G401 (cell line): ENCODE data around the gene OR10A4. TPM values are rescaled to one million over a fixed set of nuclear protein-coding genes. Genes with fewer than 3 reads are reported as not detected.
A peak's percentile ranks its signal among the peaks of the same experiment; 100 is the strongest.
"Not testable (repeated sequence)": the region's sequence is repeated elsewhere in the genome, so short reads cannot be mapped to it uniquely, and the experiment has no call there.

Experiments used
- DNase-seq: peaks from one replicate; pipeline ENCODE4 v3.0.0-alpha.2; 2015; ENCODE audit warnings: low spot score
- in situ Hi-C: cut with HindIII; loops from 2 replicates; pipeline ENCODE4 v1.10.0; 2016; ENCODE audit warnings: low sequenced_read_pairs, mixed read lengths
- total RNA-seq: library from RNA; depleted of rRNA; stranded (reverse); fragments of >200 nt; shearing (Covaris generic); gene quantifications from 2 replicates; pipeline ENCODE4 v1.2.3, GENCODE V29; 2014; rRNA removed

OR10A4 gene
- total RNA-seq, 1 experiment from 2014 or later = not detected

GRCh38 chr11:6892400-6892799, 16.0 kb downstream of the OR10A4 start, which contains the start of gene OR2D2:
OR2D2 (minus strand) TSS chr11:6892500; CDS start chr11:6892500, 0 bp downstream.
- in situ Hi-C loops = no loop called here
- DNase-seq = no peak

- DNase-seq = no peak
- in situ Hi-C loops = no loop called here
These were observed 17.7 kb downstream of the OR10A4 start for GRCh38 chr11:6894097-6894496.

- in situ Hi-C loops = no loop called here
These were observed 18.6 kb downstream of the OR10A4 start for GRCh38 chr11:6895010-6895409.

GRCh38 chr11:6898911-6899310, 22.5 kb downstream of the OR10A4 start:
- DNase-seq = no peak
- in situ Hi-C loops = no loop called here

More at GRCh38 chr11:6895010-6895409, 18.6 kb downstream of the OR10A4 start:
- no peak for DNase-seq

GRCh38 chr11:6900327-6900999, 24.0 kb downstream of the OR10A4 start:
- in situ Hi-C loops = no loop called here
- no peak for DNase-seq

- in situ Hi-C loops, DNase-seq: not testable (repeated sequence)
These were observed 28.4 kb downstream of the OR10A4 start for GRCh38 chr11:6904804-6905203.

GRCh38 chr11:6911378-6911777, 35.0 kb downstream of the OR10A4 start:
- in situ Hi-C loops = no loop called here
- DNase-seq = no peak

GRCh38 chr11:6911948-6912347, 35.5 kb downstream of the OR10A4 start:
- in situ Hi-C loops = no loop called here
- no peak for DNase-seq

GRCh38 chr11:6919698-6920097, 43.3 kb downstream of the OR10A4 start:
- in situ Hi-C loops = no loop called here
- DNase-seq = no peak

- in situ Hi-C loops = no loop called here
- no peak for DNase-seq
These were observed 44.3 kb downstream of the OR10A4 start, which contains the start of gene OR2D3 for GRCh38 chr11:6920702-6921101. OR2D3 (plus strand) TSS chr11:6921002; CDS start chr11:6921002, 0 bp downstream.

GRCh38 chr11:6925007-6925577, 48.7 kb downstream of the OR10A4 start:
- in situ Hi-C loops = no loop called here
- DNase-seq = no peak

- peak; percentile 19 for DNase-seq
- in situ Hi-C loops = no loop called here
These were observed 49.3 kb downstream of the OR10A4 start for GRCh38 chr11:6925636-6926207.

- peak; percentile 58 for DNase-seq
- in situ Hi-C loops = no loop called here
These were observed 50.0 kb downstream of the OR10A4 start, which contains the start of gene ZNF215 for GRCh38 chr11:6926208-6927029. ZNF215 (plus strand) TSS chr11:6926426; CDS start chr11:6932273, 5,847 bp downstream.

- no peak for DNase-seq
- in situ Hi-C loops = no loop called here
These were observed 50.7 kb downstream of the OR10A4 start for GRCh38 chr11:6927030-6927617.

Other genes with a start within 250 kb of the OR10A4 start
- gene DCHS1, start 220.8 kb upstream of the OR10A4 start, total RNA-seq = 0.17 and 0.25 TPM in 2 replicates
- 35.2 and 49.7 TPM in 2 replicates for gene MRPL17, start 193.3 kb upstream of the OR10A4 start, total RNA-seq
- not detected in 2 replicates for gene OR2AG2, start 104.6 kb upstream of the OR10A4 start, total RNA-seq
- not detected in 2 replicates for gene OR2AG1, start 93.6 kb upstream of the OR10A4 start, total RNA-seq
- gene OR6A2, start 76.9 kb upstream of the OR10A4 start, total RNA-seq = 0.24 TPM in 1 of 2 replicates, not detected in the other
- not detected in 2 replicates for gene OR10A5, start 30.9 kb upstream of the OR10A4 start, total RNA-seq
- gene OR10A2, start 13.6 kb upstream of the OR10A4 start, total RNA-seq = not detected in 2 replicates
- gene OR2D2, start 15.9 kb downstream of the OR10A4 start, total RNA-seq = not detected in 2 replicates
- gene OR2D3, start 44.4 kb downstream of the OR10A4 start, total RNA-seq = not detected in 2 replicates
- gene ZNF215, start 49.8 kb downstream of the OR10A4 start, total RNA-seq = 10.9 and 13.2 TPM in 2 replicates
- gene ZNF214, start 143.7 kb downstream of the OR10A4 start, total RNA-seq = 3.6 and 6.9 TPM in 2 replicates
- gene NLRP14, start 143.9 kb downstream of the OR10A4 start, total RNA-seq = 0.25 and 0.27 TPM in 2 replicates
- not detected in 2 replicates for gene RBMXL2, start 212.4 kb downstream of the OR10A4 start, total RNA-seq